Measurements from ENCODE around the gene RAB30.

GRCh38 chr11:83011333-83012167, 60.1 kb downstream of the RAB30 start:
- TF ChIP-seq CTCF (conservative IDR thresholded peaks at IDR 0.05 in 1 of 2, IDR thresholded peaks at IDR 0.05 in 1 of 2; ENCODE audit: extremely low read depth in 1 of 2, insufficient read depth in 1 of 2, low read depth in 1 of 2, low read length in 2 of 2): no peak
- TF ChIP-seq EZH2 (IDR thresholded peaks at IDR 0.05; ENCODE audit: borderline replicate concordance, low read length): no peak

All from mammary epithelial cell (primary cell).